Naive thymus-derived CD4-positive, alpha-beta T cell (primary cell): ENCODE data around the gene VPS18. TPM values are rescaled to one million over a fixed set of nuclear protein-coding genes. Genes with fewer than 3 reads are reported as not detected.
A peak's percentile ranks its signal among the peaks of the same experiment; 100 is the strongest.

ENCODE experiments used
- ATAC-seq: fragments of 150-1000 bp; cut with Tn5 transposase; 2 replicates; pipeline ENCODE4 v1.10.0; 2021; ENCODE audit warnings: mild to moderate bottlenecking, moderate library complexity
- CTCF ChIA-PET: fragments of 350-600 bp; sonication (Branson Sonifier 250); formaldehyde crosslinking; loops from one replicate; lab custom pipeline; 2021; ENCODE audit warnings: antibody characterized with exemption; lab: Charles Lee
- POLR2A ChIA-PET: fragments of 350-600 bp; sonication (Branson Sonifier 250); formaldehyde crosslinking; loops from one replicate; lab custom pipeline; 2021; ENCODE audit warnings: antibody characterized with exemption, inconsistent platforms; lab: Charles Lee
- DNase-seq, 9 donors: peaks; one replicate each; pipeline versions ENCODE4 v3.0.0 to v3.0.0-alpha.2; 2020 to 2022; ENCODE audit warnings: mixed read lengths in 1 of 9
- H3K27ac ChIP-seq: one replicate; pipeline ENCODE4 v1.7.0; 2013; ENCODE audit warnings: mild to moderate bottlenecking, low read depth, low read length, moderate library complexity
- H3K27me3 ChIP-seq, 2 donors: one replicate each; pipeline ENCODE4 v1.7.0; 2013; ENCODE audit warnings: low read length in 2 of 2, mild to moderate bottlenecking in 2 of 2, moderate library complexity in 2 of 2; ENCODE audit not compliant: control insufficient read depth in 2 of 2, insufficient read depth in 2 of 2
- H3K36me3 ChIP-seq, 3 experiments: 1 replicate in 2 of 3; 2 replicates in 1 of 3; pipeline ENCODE4 v1.7.0; 2013; ENCODE audit warnings: low read length in 3 of 3, mild to moderate bottlenecking in 3 of 3, moderate library complexity in 1 of 3; ENCODE audit not compliant: insufficient read depth in 3 of 3, control insufficient read depth in 2 of 3
- H3K4me1 ChIP-seq, 2 donors: one replicate each; pipeline ENCODE4 v1.7.0; 2013; ENCODE audit warnings: low read length in 2 of 2, mild to moderate bottlenecking in 2 of 2, moderate library complexity in 1 of 2; ENCODE audit not compliant: control insufficient read depth in 2 of 2, insufficient read depth in 2 of 2
- H3K4me3 ChIP-seq: 2 replicates; pipeline ENCODE4 v1.7.0; 2013; ENCODE audit warnings: mild to moderate bottlenecking, low read length
- H3K9me3 ChIP-seq, 3 experiments: 1 replicate in 2 of 3; 2 replicates in 1 of 3; pipeline ENCODE4 v1.7.0; 2013; ENCODE audit warnings: low read length in 3 of 3; ENCODE audit not compliant: control insufficient read depth in 2 of 3
- H3K27ac Mint-ChIP-seq, 9 donors: one replicate each; pipeline ENCODE4 v1.8.0; 2020 to 2022; ENCODE audit warnings: mixed read lengths in 9 of 9, mild to moderate bottlenecking in 8 of 9, moderate library complexity in 5 of 9, inconsistent platforms in 2 of 9
- H3K27me3 Mint-ChIP-seq, 5 donors: one replicate each; pipeline ENCODE4 v1.8.0; 2021 to 2022; ENCODE audit warnings: mixed read lengths in 5 of 5, mild to moderate bottlenecking in 1 of 5
- H3K36me3 Mint-ChIP-seq, 5 donors: one replicate each; pipeline ENCODE4 v1.8.0; 2020 to 2022; ENCODE audit warnings: mixed read lengths in 5 of 5, mild to moderate bottlenecking in 3 of 5, inconsistent platforms in 1 of 5
- H3K4me1 Mint-ChIP-seq, 7 donors: one replicate each; pipeline ENCODE4 v1.8.0; 2020 to 2022; ENCODE audit warnings: mixed read lengths in 7 of 7, mild to moderate bottlenecking in 3 of 7, inconsistent platforms in 1 of 7
- H3K4me3 Mint-ChIP-seq, 10 donors: one replicate each; pipeline ENCODE4 v1.8.0; 2020 to 2022; ENCODE audit warnings: mild to moderate bottlenecking in 10 of 10, mixed read lengths in 10 of 10, moderate library complexity in 6 of 10, inconsistent platforms in 2 of 10
- H3K9me3 Mint-ChIP-seq, 11 donors: one replicate each; pipeline ENCODE4 v1.8.0; 2020 to 2022; ENCODE audit warnings: mixed read lengths in 11 of 11, mild to moderate bottlenecking in 4 of 11, inconsistent platforms in 1 of 11, moderate library complexity in 1 of 11
- intact Hi-C, 2 donors: fragments of 100-400 bp; cut with micrococcal nuclease; formaldehyde crosslinking; loops; one replicate each; pipeline ENCODE4 v1.15.1; 2023
- polyA plus RNA-seq, 2 donors: library from polyadenylated mRNA; unstranded; fragments of 300-500 nt; fragmentation: Illumina TruSeq; gene quantifications; one replicate each; pipeline ENCODE4 v1.2.3, GENCODE V29; 2021
- total RNA-seq, 6 experiments: library from RNA in 5 of 6; stranded (reverse) in 5 of 6; gene quantifications; 1 replicate in 5 of 6; 2 replicates in 1 of 6; pipeline ENCODE4 v1.2.3 and lab custom pipeline; 2021 to 2026

Gene VPS18
- total and polyA plus RNA-seq, 7 experiments from 2014 or later: 15.9 to 25.8 (median 20.5) TPM

GRCh38 chr15:40873694-40874561 is 20.3 kb upstream of the VPS18 start, which contains the start of gene RHOV:
RHOV (minus strand) TSS chr15:40874234; CDS start chr15:40874139, 95 bp downstream.
- DNase-seq: peak; percentile 12 to 67 (median 36)
- Mint-ChIP-seq H3K4me3 (peak within 1 kb of the TSS; percentile 74 to 93 (median 84)), H3K4me1 (peaks cover 4 to 24% (median 5%) of the 10 kb centered on the region in 7 donors), H3K9me3 (no peaks in the 10 kb centered on the region), H3K36me3 (peaks cover 0 to 2% (median 0%) of the 10 kb centered on the region in 5 donors), H3K27me3 (peaks cover 0 to 16% (median 6%) of the 10 kb centered on the region in 5 donors), H3K27ac (peak within 1 kb of the TSS in 1 of 9 donors; percentile 36)
- Histone ChIP-seq H3K9me3 (no peaks in the 10 kb centered on the region), H3K36me3 (no peaks in the 10 kb centered on the region), H3K27me3 (no peaks in the 10 kb centered on the region), H3K4me3 (peak within 1 kb of the TSS; percentile 53), H3K27ac (peak within 1 kb of the TSS; percentile 56), H3K4me1 (peaks cover 0 to 6% of the 10 kb centered on the region in 2 donors)
- ChIA-PET POLR2A (interaction anchor here (1.0 kb wide), 1 partner anchor 18 kb away, joined by 3 read pairs; no protein-coding TSS in a partner anchor), CTCF (interaction anchor here (0.6 to 7.3 kb wide), 3 partner anchors 17 to 20 kb away, joined by 3 to 47 read pairs (median 3); no protein-coding TSS in a partner anchor)
- intact Hi-C loops: loop anchor here (1.0 kb wide), 1 partner anchor 20 kb away; the partner anchor contains the start of gene VPS18 (in 2 of the 2)
- peak; percentile 89 for ATAC-seq

DNA sequence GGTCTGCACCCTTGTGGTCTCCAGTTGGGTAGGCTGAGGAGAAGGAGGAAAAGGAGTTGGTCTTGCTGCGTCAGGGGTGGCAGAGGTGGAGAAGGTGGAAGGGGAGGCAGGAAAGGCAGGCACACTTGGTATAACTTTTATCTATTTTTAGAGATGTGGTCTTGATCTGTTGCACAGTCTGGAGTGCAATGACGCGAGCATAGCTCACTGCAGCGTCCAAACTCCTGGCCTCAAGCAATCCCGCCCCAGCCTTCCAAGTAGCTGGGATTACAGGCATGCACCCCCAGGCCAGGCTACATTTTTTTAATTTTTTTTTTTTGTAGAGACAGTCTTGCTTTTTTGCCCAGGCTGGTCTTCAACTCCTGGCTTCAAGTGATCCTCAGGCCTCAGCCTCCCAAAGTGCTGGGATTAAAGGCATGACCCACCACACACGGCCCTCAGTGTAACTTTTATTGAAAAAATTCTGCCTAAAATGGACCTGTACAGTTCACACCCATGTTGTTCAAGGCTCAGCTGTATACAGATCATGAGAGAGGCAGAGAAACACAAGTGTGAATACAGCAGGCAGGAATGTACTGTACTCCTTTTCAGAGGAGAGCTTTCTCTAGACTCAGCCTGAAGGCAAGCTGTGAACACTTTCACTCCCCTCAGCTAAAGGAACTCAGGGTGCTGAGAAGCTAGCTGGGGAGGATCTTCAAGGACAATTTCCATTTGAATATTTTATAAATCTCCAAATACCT is 18.1 kb upstream of the VPS18 start:
- H3K9me3 Mint-ChIP-seq: no peaks in the 10 kb centered on the region
- intact Hi-C loops: no loop called here

DNA sequence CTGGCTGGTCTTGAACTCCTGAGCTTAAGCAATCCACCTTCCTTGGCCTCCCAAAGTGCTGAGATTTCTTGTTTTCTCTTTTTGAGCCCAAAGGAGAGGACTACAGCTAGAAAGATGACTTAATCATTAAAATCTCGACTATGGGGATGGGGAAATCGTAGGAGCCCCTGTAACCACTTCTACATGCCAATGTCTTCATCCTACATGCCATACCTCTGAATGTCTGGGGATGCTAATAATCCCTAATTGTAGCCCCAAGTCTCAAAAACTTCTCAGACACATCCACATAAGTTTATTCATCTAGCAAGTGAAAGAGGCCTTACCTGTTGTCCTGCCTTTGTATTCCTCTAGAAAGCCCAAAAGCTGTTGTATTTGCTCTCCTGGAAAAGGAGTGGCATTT is 16.6 kb upstream of the VPS18 start:
- Mint-ChIP-seq H3K27me3 (peaks cover 0 to 13% (median 6%) of the 10 kb centered on the region in 5 donors), H3K9me3 (no peaks in the 10 kb centered on the region), H3K36me3 (peaks cover 0 to 2% (median 0%) of the 10 kb centered on the region in 5 donors), H3K4me3 (no peak overlapping the region), H3K27ac (no peak overlapping the region), H3K4me1 (peaks cover 4 to 18% (median 5%) of the 10 kb centered on the region in 7 donors)
- intact Hi-C loops: no loop called here
- ATAC-seq: no peak
- Histone ChIP-seq H3K4me1 (peaks cover 0 to 6% of the 10 kb centered on the region in 2 donors), H3K27me3 (no peaks in the 10 kb centered on the region), H3K36me3 (no peaks in the 10 kb centered on the region), H3K27ac (no peak overlapping the region), H3K4me3 (no peak overlapping the region), H3K9me3 (no peaks in the 10 kb centered on the region)
- POLR2A ChIA-PET: interaction anchor here (0.7 kb wide), 1 partner anchor 219 kb away, joined by 4 read pairs; no protein-coding TSS in a partner anchor
- no peak for DNase-seq
- CTCF ChIA-PET: no interaction called here

More for the DNA sequence above, 18.1 kb upstream of the VPS18 start:
- POLR2A ChIA-PET: no interaction called here
- Mint-ChIP-seq H3K27me3 (peaks cover 0 to 16% (median 6%) of the 10 kb centered on the region in 5 donors), H3K4me1 (peaks cover 4 to 30% (median 5%) of the 10 kb centered on the region in 7 donors), H3K4me3 (no peak overlapping the region), H3K27ac (no peak overlapping the region), H3K36me3 (peaks cover 0 to 2% (median 0%) of the 10 kb centered on the region in 5 donors)
- no peak overlapping the region for H3K27ac ChIP-seq
- no peak overlapping the region for H3K4me3 ChIP-seq
- H3K36me3 ChIP-seq: no peaks in the 10 kb centered on the region
- CTCF ChIA-PET: interaction anchor here (1.0 to 7.3 kb wide), 3 partner anchors 14 to 19 kb away, joined by 3 to 47 read pairs (median 4); no protein-coding TSS in a partner anchor
- no peaks in the 10 kb centered on the region for H3K27me3 ChIP-seq
- ATAC-seq (no peak), DNase-seq (no peak)
- no peaks in the 10 kb centered on the region for H3K9me3 ChIP-seq
- peaks cover 0 to 6% of the 10 kb centered on the region in 2 donors for H3K4me1 ChIP-seq

DNA sequence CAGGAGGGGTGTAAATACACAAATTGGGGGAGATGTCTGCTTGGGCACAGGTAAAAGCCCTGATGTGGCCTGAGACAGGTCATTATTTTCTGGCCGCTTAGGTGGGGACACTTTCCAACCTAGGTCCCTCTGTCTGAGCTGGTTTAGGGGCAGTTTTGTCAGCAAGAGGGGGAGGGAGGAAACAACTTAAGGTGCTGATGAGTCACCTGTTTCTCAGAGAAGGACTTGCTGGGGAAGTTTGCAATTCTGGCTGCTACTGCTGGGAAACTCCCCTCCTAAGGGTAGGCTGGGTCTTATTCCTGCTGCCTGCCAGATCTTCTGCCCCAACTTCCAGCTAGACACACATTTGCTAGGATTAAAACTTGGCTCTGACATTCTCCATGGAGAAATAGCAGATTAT is 15.5 kb upstream of the VPS18 start:
- ATAC-seq (peak; percentile 53), DNase-seq (peak in 1 of 9 donors; percentile 41)
- no peak overlapping the region for H3K27ac ChIP-seq
- H3K27me3 ChIP-seq: no peaks in the 10 kb centered on the region
- no peak overlapping the region for H3K4me3 ChIP-seq
- intact Hi-C loops: no loop called here
- ChIA-PET POLR2A (no interaction called here), CTCF (interaction anchor here (0.6 kb wide), 1 partner anchor 22 kb away, joined by 3 read pairs; no protein-coding TSS in a partner anchor)
- no peaks in the 10 kb centered on the region for H3K9me3 ChIP-seq
- Mint-ChIP-seq H3K4me3 (no peak overlapping the region), H3K27ac (no peak overlapping the region), H3K36me3 (peaks cover 0 to 2% (median 0%) of the 10 kb centered on the region in 5 donors), H3K27me3 (peaks cover 0 to 10% (median 6%) of the 10 kb centered on the region in 5 donors), H3K9me3 (no peaks in the 10 kb centered on the region), H3K4me1 (peaks cover 3 to 16% (median 5%) of the 10 kb centered on the region in 7 donors)
- no peaks in the 10 kb centered on the region for H3K36me3 ChIP-seq
- peaks cover 0 to 6% of the 10 kb centered on the region in 2 donors for H3K4me1 ChIP-seq

GRCh38 chr15:40879609-40880008 is 14.6 kb upstream of the VPS18 start:
- POLR2A ChIA-PET: no interaction called here
- no peak overlapping the region for H3K27ac ChIP-seq
- peaks cover 0 to 19% (median 2%) of the 10 kb centered on the region in 7 donors for H3K4me1 Mint-ChIP-seq
- no peaks in the 10 kb centered on the region for H3K36me3 ChIP-seq
- H3K4me3 Mint-ChIP-seq: peak overlapping the region in 1 of 10 donors; percentile 3
- H3K27ac Mint-ChIP-seq: no peak overlapping the region
- no peaks in the 10 kb centered on the region for H3K27me3 ChIP-seq
- no peaks in the 10 kb centered on the region for H3K9me3 ChIP-seq
- no peak for ATAC-seq
- H3K27me3 Mint-ChIP-seq: peaks cover 0 to 4% (median under 1%) of the 10 kb centered on the region in 5 donors
- intact Hi-C loops: no loop called here
- peaks cover under 1 to 7% of the 10 kb centered on the region in 2 donors for H3K4me1 ChIP-seq
- H3K9me3 Mint-ChIP-seq: no peaks in the 10 kb centered on the region
- CTCF ChIA-PET: no interaction called here
- no peak for DNase-seq
- H3K36me3 Mint-ChIP-seq: no peaks in the 10 kb centered on the region
- no peak overlapping the region for H3K4me3 ChIP-seq

GRCh38 chr15:40881351-40881750 is 12.9 kb upstream of the VPS18 start:
- no peaks in the 10 kb centered on the region for H3K27me3 ChIP-seq
- peak overlapping the region in 1 of 9 donors; percentile 62 for H3K27ac Mint-ChIP-seq
- no peak for DNase-seq
- ATAC-seq: no peak
- H3K27me3 Mint-ChIP-seq: peaks cover 0 to 8% (median 0%) of the 10 kb centered on the region in 5 donors
- intact Hi-C loops: no loop called here
- peaks cover 0 to 30% (median 5%) of the 10 kb centered on the region in 7 donors for H3K4me1 Mint-ChIP-seq
- no peaks in the 10 kb centered on the region for H3K9me3 ChIP-seq
- no peak overlapping the region for H3K27ac ChIP-seq
- ChIA-PET POLR2A (no interaction called here), CTCF (interaction anchor here (1.4 kb wide), 1 partner anchor 22 kb away, joined by 6 read pairs; no protein-coding TSS in a partner anchor)
- no peaks in the 10 kb centered on the region for H3K9me3 Mint-ChIP-seq
- H3K4me3 Mint-ChIP-seq: no peak overlapping the region
- H3K36me3 Mint-ChIP-seq: no peaks in the 10 kb centered on the region
- H3K4me3 ChIP-seq: no peak overlapping the region
- peaks cover 0 to 7% of the 10 kb centered on the region in 2 donors for H3K4me1 ChIP-seq
- H3K36me3 ChIP-seq: no peaks in the 10 kb centered on the region
